HepG2 (cell line): ENCODE data around the gene CABLES2. TPM values are rescaled to one million over a fixed set of nuclear protein-coding genes. Genes with fewer than 3 reads are reported as not detected.

Source experiments
- ATAC-seq: fragments of 200-7000 bp; cut with Tn5 transposase; 3 replicates; pipeline ENCODE4 v1.9.1; 2020; ENCODE audit warnings: mild to moderate bottlenecking, moderate library complexity
- BruUV-seq: library from RNA; stranded (reverse); fragments of 400-500 nt; replicated peaks from 2 replicates; lab custom pipeline; 2021; lab: Mats Ljungman, UMichigan
- CTCF ChIA-PET: fragments of 300-600 bp; formaldehyde crosslinking; extraction: SDS; loops from one replicate; lab custom pipeline; 2021; ENCODE audit warnings: low total read pairs, inconsistent platforms, low intra/inter-chr PET ratio; lab: Yijun Ruan, JAX
- POLR2A ChIA-PET: fragments of 350-600 bp; sonication (Branson Sonifier 250); formaldehyde crosslinking; loops from one replicate; lab custom pipeline; 2020; ENCODE audit warnings: antibody characterized with exemption, inconsistent platforms; lab: Yijun Ruan, JAX
- DNase-seq: peaks from one replicate; pipeline ENCODE4 v3.0.0-alpha.2; 2015; ENCODE audit warnings: low spot score
- FAIRE-seq: peaks from 3 replicates; lab custom pipeline; 2011; peaks lifted over from hg19 to GRCh38; lab: Jason Lieb, UNC
- H2AFZ ChIP-seq: one replicate; pipeline ENCODE4 v1.6.1; 2011; ENCODE audit warnings: low read length, inconsistent platforms
- H3K27ac ChIP-seq: fragments of 300-600 bp; 3 replicates; pipeline ENCODE4 v1.8.0; 2011; ENCODE audit warnings: mixed run types, mild to moderate bottlenecking, mixed read lengths, low read length, inconsistent platforms; ENCODE audit not compliant: insufficient read depth; ENCODE audit errors: extremely low read length
- H3K27me3 ChIP-seq, 2 experiments: fragments of 200-600 bp in 1 of 2; 2 replicates in 1 of 2; 3 replicates in 1 of 2; pipeline versions ENCODE4 v1.6.0 to v1.8.0; 2011; ENCODE audit warnings: low read length in 2 of 2, mild to moderate bottlenecking in 2 of 2, moderate library complexity in 2 of 2, inconsistent platforms in 1 of 2; ENCODE audit not compliant: insufficient read depth in 2 of 2, control insufficient read depth in 1 of 2
- H3K36me3 ChIP-seq, 2 experiments: fragments of 200-600 bp in 1 of 2; replicated peaks in 1 of 2; 2 replicates in 1 of 2; 3 replicates in 1 of 2; pipeline versions ENCODE4 v1.5.1 to v1.8.0; 2011; ENCODE audit warnings: low read length in 2 of 2, inconsistent platforms in 1 of 2; ENCODE audit not compliant: insufficient read depth in 2 of 2, control insufficient read depth in 1 of 2
- H3K4me1 ChIP-seq: 2 replicates; pipeline ENCODE4 v1.5.1; 2012; ENCODE audit warnings: low read length, inconsistent platforms; ENCODE audit not compliant: insufficient read depth
- H3K4me2 ChIP-seq: 2 replicates; pipeline ENCODE4 v1.6.0; 2011; ENCODE audit warnings: low read depth, low read length, inconsistent platforms
- H3K4me3 ChIP-seq, 3 experiments: fragments of 200-600 bp in 1 of 3; sonication (generic), shearing (Covaris generic) in 1 of 3; replicated peaks in 1 of 3; 2 replicates each; pipeline ENCODE4 v1.5.1; 2011 to 2016; ENCODE audit warnings: low read length in 3 of 3, inconsistent platforms in 2 of 3, low read depth in 2 of 3, mild to moderate bottlenecking in 2 of 3, control low read depth in 1 of 3, mixed read lengths in 1 of 3; ENCODE audit not compliant: insufficient read depth in 1 of 3
- H3K79me2 ChIP-seq: one replicate; pipeline ENCODE4 v1.6.1; 2011; ENCODE audit warnings: low read length, inconsistent platforms; ENCODE audit not compliant: insufficient read depth
- H3K9ac ChIP-seq: 2 replicates; pipeline ENCODE4 v1.6.0; 2011; ENCODE audit warnings: mild to moderate bottlenecking, low read depth, low read length, inconsistent platforms; ENCODE audit not compliant: insufficient read depth
- H3K9me3 ChIP-seq: 2 replicates; pipeline ENCODE4 v1.5.1; 2012; ENCODE audit warnings: mild to moderate bottlenecking, low read length
- H4K20me1 ChIP-seq: 2 replicates; pipeline ENCODE4 v1.6.0; 2011; ENCODE audit warnings: inconsistent platforms, mild to moderate bottlenecking, low read length, moderate library complexity; ENCODE audit not compliant: insufficient read depth
- AGO2 ChIP-seq: fragments of 200-400 bp; formaldehyde crosslinking; optimal IDR thresholded peaks from 2 replicates; pipeline ENCODE3; 2017; ENCODE audit warnings: mild to moderate bottlenecking, low read depth, low read length, moderate library complexity
- CBX5 ChIP-seq: sonication (generic); formaldehyde crosslinking; IDR thresholded peaks from 2 replicates; pipeline ENCODE4 v1.4.0; 2020; ENCODE audit warnings: missing genetic modification reagents, borderline replicate concordance
- HNRNPK ChIP-seq: fragments of 200-400 bp; formaldehyde crosslinking; IDR thresholded peaks from 2 replicates; pipeline ENCODE4 v1.6.1; 2018; ENCODE audit warnings: low read length, low read depth, moderate library complexity, mild to moderate bottlenecking; ENCODE audit not compliant: poor library complexity, severe bottlenecking
- HNRNPL ChIP-seq: fragments of 200-400 bp; formaldehyde crosslinking; IDR thresholded peaks from 2 replicates; pipeline ENCODE4 v1.6.1; 2017; ENCODE audit warnings: mild to moderate bottlenecking, low read depth, low read length
- HOXA5 ChIP-seq: sonication (generic); formaldehyde crosslinking; IDR thresholded peaks from 2 replicates; pipeline ENCODE4 v1.4.0; 2020; ENCODE audit warnings: missing genetic modification reagents
- MEF2D ChIP-seq: sonication (generic); formaldehyde crosslinking; IDR thresholded peaks from 2 replicates; pipeline ENCODE4 v1.5.1; 2020; ENCODE audit warnings: mild to moderate bottlenecking, missing genetic modification reagents
- PCBP2 ChIP-seq: fragments of 200-400 bp; formaldehyde crosslinking; optimal IDR thresholded peaks from 2 replicates; pipeline ENCODE3; 2018; ENCODE audit warnings: low read length, low read depth; ENCODE audit not compliant: poor library complexity, severe bottlenecking
- RFX1 ChIP-seq: fragments of 450-650 bp; IDR thresholded peaks from 2 replicates; pipeline ENCODE4 v1.6.1; 2017
- RXRA ChIP-seq: sonication (generic); formaldehyde crosslinking; IDR thresholded peaks from 2 replicates; pipeline ENCODE4 v1.5.1; 2020; ENCODE audit warnings: missing genetic modification reagents
- SMAD3 ChIP-seq: sonication (generic); formaldehyde crosslinking; IDR thresholded peaks from 2 replicates; pipeline ENCODE4 v1.4.0; 2020; ENCODE audit warnings: missing genetic modification reagents
- SRSF4 ChIP-seq: fragments of 200-400 bp; formaldehyde crosslinking; IDR thresholded peaks from one replicate; pipeline ENCODE4 v1.6.1; 2018; ENCODE audit warnings: mild to moderate bottlenecking, low read depth, low read length, moderate library complexity; ENCODE audit not compliant: poor library complexity, severe bottlenecking
- TAF15 ChIP-seq: fragments of 200-400 bp; formaldehyde crosslinking; IDR thresholded peaks from one replicate; pipeline ENCODE4 v1.6.1; 2018; ENCODE audit warnings: mild to moderate bottlenecking, low read depth, low read length; ENCODE audit not compliant: poor library complexity, severe bottlenecking
- WIZ ChIP-seq: sonication (generic); formaldehyde crosslinking; IDR thresholded peaks from 2 replicates; pipeline ENCODE4 v1.5.1; 2020; ENCODE audit warnings: mild to moderate bottlenecking, missing genetic modification reagents
- ZNF772 ChIP-seq: sonication (generic); formaldehyde crosslinking; IDR thresholded peaks from 2 replicates; pipeline ENCODE4 v1.5.0; 2020; ENCODE audit warnings: mild to moderate bottlenecking, missing genetic modification reagents
- ZNF780A ChIP-seq: sonication (generic); formaldehyde crosslinking; IDR thresholded peaks from 2 replicates; pipeline ENCODE4 v1.8.0; 2022; ENCODE audit warnings: mild to moderate bottlenecking, missing genetic modification reagents, moderate library complexity
- ZSCAN29 ChIP-seq: sonication (generic); formaldehyde crosslinking; conservative IDR thresholded peaks from 2 replicates; pipeline ENCODE4 v1.4.0; 2020; ENCODE audit warnings: mild to moderate bottlenecking, missing genetic modification reagents
- WGBS: methylation state at CpG from one replicate; pipeline ENCODE4 v1.1.6; 2017; ENCODE audit warnings: low lambda C conversion rate; 5-methylcytosine and 5-hydroxymethylcytosine counted together
- in situ Hi-C: cut with HindIII; loops from 2 replicates; pipeline ENCODE4 v1.10.0; 2017; ENCODE audit warnings: low pct_unique_long_range_greater_than_20kb; ENCODE audit not compliant: extremely low pct_ligation_motif_present
- intact Hi-C: fragments of 100-400 bp; cut with micrococcal nuclease; formaldehyde crosslinking; loops from one replicate; pipeline ENCODE4 v1.10.0; 2022; ENCODE audit not compliant: unreplicated experiment
- polyA plus RNA-seq, 8 experiments: library from polyadenylated mRNA; depleted of rRNA in 3 of 8; stranded (reverse) in 7 of 8; unstranded in 1 of 8; fragments of >200 nt; fragmentation: Illumina TruSeq in 4 of 8; extraction: Trizol in 4 of 8; gene quantifications; 2 replicates each; pipeline versions ENCODE4 v1.2.1 to v1.2.3, GENCODE V29; 2011 to 2016; ENCODE audit warnings: low read depth in 4 of 8, missing spikeins in 1 of 8, mixed read lengths in 1 of 8; ENCODE audit not compliant: insufficient read depth in 1 of 8
- total RNA-seq, 5 experiments: library from RNA; depleted of rRNA; stranded (reverse); fragments of >200 nt; fragmentation: Illumina TruSeq; extraction: Trizol; gene quantifications; 2 replicates each; pipeline ENCODE4 v1.2.3, GENCODE V29; 2016; ENCODE audit warnings: low read depth in 1 of 5
- TF ChIP-seq, protein P1 (sequence below): sonication (generic); formaldehyde crosslinking; IDR thresholded peaks from 2 replicates; pipeline ENCODE4 v1.4.0; 2020; ENCODE audit warnings: missing genetic modification reagents
- TF ChIP-seq, protein P2 (sequence below): sonication (generic); formaldehyde crosslinking; conservative IDR thresholded peaks from 2 replicates; pipeline ENCODE4 v1.4.0; 2020; ENCODE audit warnings: missing genetic modification reagents
- TF ChIP-seq, protein P3 (sequence below): sonication (generic); formaldehyde crosslinking; IDR thresholded peaks from 2 replicates; pipeline ENCODE4 v1.5.0; 2020; ENCODE audit warnings: missing genetic modification reagents

Gene CABLES2
- total and polyA plus RNA-seq, 2 of the 13 experiments (the other 11 are each of a cell fraction or from before 2014, with no cell fraction given), result 5.2 to 9.7 TPM

DNA sequence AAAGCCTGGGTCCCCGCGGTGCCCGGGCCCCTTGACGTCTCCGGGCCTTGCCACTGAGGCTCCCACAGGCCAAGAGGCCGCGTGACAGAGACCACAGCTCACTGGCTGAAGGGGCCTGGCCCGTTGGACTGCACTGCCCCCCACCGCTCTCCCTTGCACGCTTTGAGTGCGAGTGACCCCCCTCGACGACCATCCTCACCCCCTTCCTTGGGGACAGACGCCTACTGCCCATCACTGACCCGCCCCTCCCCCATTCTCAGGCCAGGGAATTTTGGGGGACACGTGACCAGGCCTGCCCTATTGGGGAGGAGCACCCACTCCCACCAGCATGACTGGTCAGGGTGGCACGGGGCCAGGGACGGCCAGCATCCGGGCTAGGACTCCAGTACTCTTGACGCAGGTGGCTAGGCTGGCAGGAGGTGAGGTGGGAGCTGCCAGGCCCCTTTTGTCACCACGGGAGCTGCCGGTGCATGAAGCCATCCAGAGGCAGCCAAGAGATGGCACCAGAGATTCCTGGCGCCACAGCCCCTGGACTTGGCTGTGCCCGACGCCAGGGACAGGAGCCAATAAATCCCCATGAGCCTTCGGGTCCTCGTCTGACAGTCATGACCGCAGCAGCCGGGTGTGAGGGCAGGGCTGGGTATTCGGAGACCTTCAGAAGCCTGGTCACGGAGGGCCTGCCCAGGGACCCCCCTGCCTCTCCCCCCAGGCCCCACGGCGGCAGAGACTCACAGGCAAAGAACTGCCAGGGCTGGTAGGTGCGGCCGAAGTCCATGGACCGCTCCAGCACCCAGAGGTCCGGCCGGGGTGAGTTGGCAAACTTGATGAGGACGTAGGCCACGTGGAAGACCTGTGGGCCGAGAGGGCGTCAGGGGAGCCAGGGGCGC, 54.4 kb downstream of the CABLES2 start:
- no TSS peak for BruUV-seq
- no peak for DNase-seq
- TF ChIP-seq ZNF772 (CRISPR knock-in tag) (no peak), ZSCAN29 (CRISPR knock-in tag) (no peak), CBX5 (CRISPR knock-in tag) (no peak), HNRNPK (peak; percentile 10), RFX1 (no peak), WIZ (no peak), SRSF4 (no peak), MEF2D (no peak), ZNF780A (CRISPR knock-in tag) (no peak), SMAD3 (CRISPR knock-in tag) (no peak), HNRNPL (peak; percentile 86; the same call in 1 of the 2 replicates), RXRA (no peak), TAF15 (no peak), HOXA5 (no peak), PCBP2 (no peak), AGO2 (peak; percentile 59)
- TF ChIP-seq, protein P1, sequence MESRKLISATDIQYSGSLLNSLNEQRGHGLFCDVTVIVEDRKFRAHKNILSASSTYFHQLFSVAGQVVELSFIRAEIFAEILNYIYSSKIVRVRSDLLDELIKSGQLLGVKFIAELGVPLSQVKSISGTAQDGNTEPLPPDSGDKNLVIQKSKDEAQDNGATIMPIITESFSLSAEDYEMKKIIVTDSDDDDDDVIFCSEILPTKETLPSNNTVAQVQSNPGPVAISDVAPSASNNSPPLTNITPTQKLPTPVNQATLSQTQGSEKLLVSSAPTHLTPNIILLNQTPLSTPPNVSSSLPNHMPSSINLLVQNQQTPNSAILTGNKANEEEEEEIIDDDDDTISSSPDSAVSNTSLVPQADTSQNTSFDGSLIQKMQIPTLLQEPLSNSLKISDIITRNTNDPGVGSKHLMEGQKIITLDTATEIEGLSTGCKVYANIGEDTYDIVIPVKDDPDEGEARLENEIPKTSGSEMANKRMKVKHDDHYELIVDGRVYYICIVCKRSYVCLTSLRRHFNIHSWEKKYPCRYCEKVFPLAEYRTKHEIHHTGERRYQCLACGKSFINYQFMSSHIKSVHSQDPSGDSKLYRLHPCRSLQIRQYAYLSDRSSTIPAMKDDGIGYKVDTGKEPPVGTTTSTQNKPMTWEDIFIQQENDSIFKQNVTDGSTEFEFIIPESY (CRISPR knock-in tag), result peak; percentile 44; the same call in 1 of the 2 replicates
- TF ChIP-seq, protein P2, sequence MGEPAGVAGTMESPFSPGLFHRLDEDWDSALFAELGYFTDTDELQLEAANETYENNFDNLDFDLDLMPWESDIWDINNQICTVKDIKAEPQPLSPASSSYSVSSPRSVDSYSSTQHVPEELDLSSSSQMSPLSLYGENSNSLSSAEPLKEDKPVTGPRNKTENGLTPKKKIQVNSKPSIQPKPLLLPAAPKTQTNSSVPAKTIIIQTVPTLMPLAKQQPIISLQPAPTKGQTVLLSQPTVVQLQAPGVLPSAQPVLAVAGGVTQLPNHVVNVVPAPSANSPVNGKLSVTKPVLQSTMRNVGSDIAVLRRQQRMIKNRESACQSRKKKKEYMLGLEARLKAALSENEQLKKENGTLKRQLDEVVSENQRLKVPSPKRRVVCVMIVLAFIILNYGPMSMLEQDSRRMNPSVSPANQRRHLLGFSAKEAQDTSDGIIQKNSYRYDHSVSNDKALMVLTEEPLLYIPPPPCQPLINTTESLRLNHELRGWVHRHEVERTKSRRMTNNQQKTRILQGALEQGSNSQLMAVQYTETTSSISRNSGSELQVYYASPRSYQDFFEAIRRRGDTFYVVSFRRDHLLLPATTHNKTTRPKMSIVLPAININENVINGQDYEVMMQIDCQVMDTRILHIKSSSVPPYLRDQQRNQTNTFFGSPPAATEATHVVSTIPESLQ (CRISPR knock-in tag), result no peak
- TF ChIP-seq, protein P3, sequence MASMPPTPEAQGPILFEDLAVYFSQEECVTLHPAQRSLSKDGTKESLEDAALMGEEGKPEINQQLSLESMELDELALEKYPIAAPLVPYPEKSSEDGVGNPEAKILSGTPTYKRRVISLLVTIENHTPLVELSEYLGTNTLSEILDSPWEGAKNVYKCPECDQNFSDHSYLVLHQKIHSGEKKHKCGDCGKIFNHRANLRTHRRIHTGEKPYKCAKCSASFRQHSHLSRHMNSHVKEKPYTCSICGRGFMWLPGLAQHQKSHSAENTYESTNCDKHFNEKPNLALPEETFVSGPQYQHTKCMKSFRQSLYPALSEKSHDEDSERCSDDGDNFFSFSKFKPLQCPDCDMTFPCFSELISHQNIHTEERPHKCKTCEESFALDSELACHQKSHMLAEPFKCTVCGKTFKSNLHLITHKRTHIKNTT, result no peak

More for the DNA sequence above, 54.4 kb downstream of the CABLES2 start:
- Histone ChIP-seq H3K9ac (peak overlapping the region; percentile 48; the same call in 1 of the 2 replicates), H3K4me2 (no peak overlapping the region), H4K20me1 (peaks cover 20% of the 10 kb centered on the region; the same call in 1 of the 2 replicates), H3K79me2 (peaks cover 18% of the 10 kb centered on the region), H2AFZ (no peak overlapping the region), H3K9me3 (no peaks in the 10 kb centered on the region), H3K4me3 (no peak overlapping the region; a peak in 1 of 6 replicates), H3K27me3 (no peaks in the 10 kb centered on the region), H3K4me1 (peaks cover 56% of the 10 kb centered on the region), H3K27ac (peak overlapping the region; percentile 56), H3K36me3 (peaks cover 33 to 42% of the 10 kb centered on the region in 2 experiments)
- ATAC-seq (no peak), FAIRE-seq (no peak)
- intact Hi-C loops, result no loop called here
- 93% methylated on average over 33 of the region's 43 CpGs for WGBS
- ChIA-PET CTCF (no interaction called here), POLR2A (interaction anchor here (1.0 to 5.8 kb wide), 4 partner anchors 12 to 49 kb away, joined by 3 to 62 read pairs (median 5); partner anchors contain the start of gene LAMA5)
- in situ Hi-C loops, result no loop called here
